Thyroid gland (tissue), 4 donors: ENCODE measurements around the gene KYNU. TPM values are rescaled to one million over a fixed set of nuclear protein-coding genes. Genes with fewer than 3 reads are reported as not detected.

Source experiments
- DNase-seq, 2 donors: peaks; one replicate each; pipeline ENCODE4 v3.0.0-alpha.2; 2019
- H3K27ac ChIP-seq, 3 donors: fragments of 200-600 bp; sonication (generic); 1 replicate in 2 of 3; 2 replicates in 1 of 3; pipeline ENCODE4 v1.5.1; 2016 to 2019; ENCODE audit warnings: mild to moderate bottlenecking in 1 of 3, moderate library complexity in 1 of 3
- H3K27me3 ChIP-seq: fragments of 200-600 bp; sonication (generic); one replicate; pipeline ENCODE4 v1.5.1; 2019
- H3K36me3 ChIP-seq, 2 donors: fragments of 200-600 bp; sonication (generic); one replicate each; pipeline ENCODE4 v1.5.1; 2016 to 2019
- H3K4me1 ChIP-seq, 2 donors: fragments of 200-600 bp; sonication (generic); one replicate each; pipeline ENCODE4 v1.5.1; 2017 to 2019
- H3K4me3 ChIP-seq, 3 donors: fragments of 200-600 bp; sonication (generic); replicated peaks in 1 of 3; 1 replicate in 2 of 3; 2 replicates in 1 of 3; pipeline ENCODE4 v1.5.1; 2016; ENCODE audit warnings: mild to moderate bottlenecking in 1 of 3
- H3K9me3 ChIP-seq: fragments of 200-600 bp; sonication (generic); one replicate; pipeline ENCODE4 v1.5.1; 2017
- CTCF ChIP-seq, 6 experiments: fragments of 200-600 bp in 3 of 6; fragments of 450-650 bp in 3 of 6; sonication (generic) in 3 of 6; IDR thresholded peaks; one replicate each; pipeline ENCODE4 v1.5.1; 2016 to 2019; ENCODE audit warnings: antibody characterized with exemption in 6 of 6, mild to moderate bottlenecking in 2 of 6, inconsistent platforms in 1 of 6, moderate library complexity in 1 of 6
- POLR2A ChIP-seq, 2 donors: fragments of 450-650 bp; IDR thresholded peaks; one replicate each; pipeline ENCODE4 v1.6.1; 2017; ENCODE audit warnings: antibody characterized with exemption in 2 of 2, mild to moderate bottlenecking in 2 of 2, moderate library complexity in 1 of 2
- WGBS, 2 donors: methylation state at CpG; one replicate each; pipeline ENCODE4 v1.1.5; 2017; 5-methylcytosine and 5-hydroxymethylcytosine counted together
- intact Hi-C: fragments of 100-400 bp; cut with DNase I; formaldehyde crosslinking; loops from one replicate; pipeline ENCODE4 v1.15.1; 2023
- total RNA-seq, 4 donors: library from RNA; depleted of rRNA; stranded (reverse); fragments of >200 nt; gene quantifications; one replicate each; pipeline ENCODE4 v1.2.3, GENCODE V29; 2016

Gene KYNU
- total RNA-seq, 4 donors from 2014 or later = 0.93 to 7.8 (median 4.5) TPM

- DNase-seq = no peak
- no peak overlapping the region for H3K27ac ChIP-seq
- H3K36me3 ChIP-seq = no peaks in the 10 kb centered on the region
- no peak for TF ChIP-seq POLR2A (IDR thresholded peaks at IDR 0.05)
- no peak for TF ChIP-seq CTCF (IDR thresholded peaks at IDR 0.05)
- intact Hi-C loops = no loop called here
- no peak overlapping the region for H3K4me3 ChIP-seq
- whole genome bisulfite sequencing, 2 donors = 94 to 95% methylated on average over 22 of the region's 22 CpGs
- no peaks in the 10 kb centered on the region for H3K4me1 ChIP-seq
- no peaks in the 10 kb centered on the region for H3K9me3 ChIP-seq
- no peaks in the 10 kb centered on the region for H3K27me3 ChIP-seq
These were observed 53.5 kb downstream of the KYNU start for GRCh38 chr2:142930835-142931398.

- DNase-seq = no peak
- intact Hi-C loops = no loop called here
- TF ChIP-seq CTCF (IDR thresholded peaks at IDR 0.05) (no peak), POLR2A (IDR thresholded peaks at IDR 0.05) (no peak)
- Histone ChIP-seq H3K27me3 (no peaks in the 10 kb centered on the region), H3K27ac (no peak overlapping the region), H3K4me3 (no peak overlapping the region), H3K9me3 (no peaks in the 10 kb centered on the region), H3K4me1 (no peaks in the 10 kb centered on the region), H3K36me3 (no peaks in the 10 kb centered on the region)
- 93% methylated on average over 5 of the region's 5 CpGs for WGBS, 2 donors
These were observed 56.5 kb downstream of the KYNU start for GRCh38 chr2:142933916-142934315.

GRCh38 chr2:142935563-142936089 lies 58.2 kb downstream of the KYNU start:
- H3K27me3 ChIP-seq = no peaks in the 10 kb centered on the region
- no peak for DNase-seq
- H3K36me3 ChIP-seq = no peaks in the 10 kb centered on the region
- no peaks in the 10 kb centered on the region for H3K4me1 ChIP-seq
- no peak for TF ChIP-seq CTCF (IDR thresholded peaks at IDR 0.05)
- TF ChIP-seq POLR2A (IDR thresholded peaks at IDR 0.05) = no peak
- H3K9me3 ChIP-seq = no peaks in the 10 kb centered on the region
- intact Hi-C loops = no loop called here
- H3K27ac ChIP-seq = no peak overlapping the region
- no peak overlapping the region for H3K4me3 ChIP-seq
- 92 to 95% methylated on average over 10 of the region's 10 CpGs for WGBS, 2 donors

GRCh38 chr2:142936629-142937028 lies 59.2 kb downstream of the KYNU start:
- intact Hi-C loops = no loop called here
- H3K4me1 ChIP-seq = no peaks in the 10 kb centered on the region
- TF ChIP-seq POLR2A (IDR thresholded peaks at IDR 0.05) = no peak
- TF ChIP-seq CTCF (IDR thresholded peaks at IDR 0.05) = no peak
- no peaks in the 10 kb centered on the region for H3K27me3 ChIP-seq
- H3K4me3 ChIP-seq = no peak overlapping the region
- H3K9me3 ChIP-seq = no peaks in the 10 kb centered on the region
- H3K27ac ChIP-seq = no peak overlapping the region
- DNase-seq = no peak
- H3K36me3 ChIP-seq = no peaks in the 10 kb centered on the region
- WGBS, 2 donors = 93% methylated on average over 7 of the region's 7 CpGs

- 81 to 88% methylated on average over 3 of the region's 3 CpGs for WGBS, 2 donors
- H3K27me3 ChIP-seq = no peaks in the 10 kb centered on the region
- H3K4me3 ChIP-seq = no peak overlapping the region
- DNase-seq = no peak
- TF ChIP-seq POLR2A (IDR thresholded peaks at IDR 0.05) = no peak
- TF ChIP-seq CTCF (IDR thresholded peaks at IDR 0.05) = no peak
- no peaks in the 10 kb centered on the region for H3K9me3 ChIP-seq
- no peaks in the 10 kb centered on the region for H3K4me1 ChIP-seq
- no peaks in the 10 kb centered on the region for H3K36me3 ChIP-seq
- H3K27ac ChIP-seq = no peak overlapping the region
- intact Hi-C loops = no loop called here
These were observed 59.9 kb downstream of the KYNU start for GRCh38 chr2:142937347-142937746.
